SK-N-DZ (cell line): ENCODE measurements around the gene CAD. TPM values are rescaled to one million over a fixed set of nuclear protein-coding genes. Genes with fewer than 3 reads are reported as not detected.
"Not testable (repeated sequence)": the region's sequence is repeated elsewhere in the genome, so short reads cannot be mapped to it uniquely, and the experiment has no call there.

Experiments
- DNase-seq: peaks from one replicate; pipeline ENCODE4 v3.0.0-alpha.2; 2015; ENCODE audit warnings: low spot score
- polyA plus RNA-seq, 2 experiments: library from polyadenylated mRNA; depleted of rRNA; stranded (reverse); fragments of >200 nt; gene quantifications; 2 replicates each; pipeline ENCODE4 v1.2.3, GENCODE V29; 2014

The CAD gene
- polyA plus RNA-seq (2014; cell fraction: cytosol; rRNA removed): 13.7 and 16.1 TPM in 2 replicates
- polyA plus RNA-seq (2014; cell fraction: nucleus; rRNA removed): 48.8 and 62.5 TPM in 2 replicates

DNA sequence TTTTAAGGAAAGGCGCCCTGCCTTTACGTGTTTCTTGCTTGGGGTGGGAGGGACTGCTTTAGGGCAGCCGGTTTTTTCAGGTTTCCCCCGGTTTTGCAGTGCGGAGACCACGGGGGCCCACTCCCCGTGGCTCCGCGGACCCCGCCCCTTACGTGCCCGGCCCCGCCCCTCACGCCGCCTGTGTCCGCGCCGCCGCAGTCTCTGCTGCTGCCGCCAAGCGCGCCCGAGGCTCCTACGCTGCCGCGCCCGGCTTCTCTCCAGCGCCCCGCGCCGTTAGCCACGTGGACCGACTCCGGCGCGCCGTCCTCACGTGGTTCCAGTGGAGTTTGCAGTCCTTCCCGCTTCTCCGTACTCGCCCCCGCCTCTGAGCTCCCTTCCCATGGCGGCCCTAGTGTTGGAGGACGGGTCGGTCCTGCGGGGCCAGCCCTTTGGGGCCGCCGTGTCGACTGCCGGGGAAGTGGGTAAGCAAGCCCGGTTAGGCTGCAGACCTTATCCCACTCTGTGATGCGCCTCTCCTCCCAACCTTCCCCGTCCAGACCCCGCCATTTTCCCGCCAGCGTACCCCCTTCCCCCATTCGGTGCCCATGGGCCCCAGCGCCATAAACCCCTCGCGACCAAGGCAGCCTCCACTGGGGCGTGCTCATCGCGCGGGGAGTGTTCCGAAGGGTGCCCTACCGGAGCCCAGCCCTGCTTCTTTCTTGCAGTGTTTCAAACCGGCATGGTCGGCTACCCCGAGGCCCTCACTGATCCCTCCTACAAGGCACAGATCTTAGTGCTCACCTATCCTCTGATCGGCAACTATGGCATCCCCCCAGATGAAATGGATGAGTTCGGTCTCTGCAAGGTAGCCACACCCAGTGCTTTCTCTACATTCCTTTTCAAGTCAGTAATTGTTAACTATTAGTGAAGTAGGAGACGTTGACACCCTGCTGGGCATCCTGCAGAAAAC, at the start of gene CAD:
TSS of gene CAD (plus strand) at position 197 of the 949 bp plus-strand sequence. CDS start at position 380, 183 bp downstream.
- peak; percentile 69 for DNase-seq

DNA sequence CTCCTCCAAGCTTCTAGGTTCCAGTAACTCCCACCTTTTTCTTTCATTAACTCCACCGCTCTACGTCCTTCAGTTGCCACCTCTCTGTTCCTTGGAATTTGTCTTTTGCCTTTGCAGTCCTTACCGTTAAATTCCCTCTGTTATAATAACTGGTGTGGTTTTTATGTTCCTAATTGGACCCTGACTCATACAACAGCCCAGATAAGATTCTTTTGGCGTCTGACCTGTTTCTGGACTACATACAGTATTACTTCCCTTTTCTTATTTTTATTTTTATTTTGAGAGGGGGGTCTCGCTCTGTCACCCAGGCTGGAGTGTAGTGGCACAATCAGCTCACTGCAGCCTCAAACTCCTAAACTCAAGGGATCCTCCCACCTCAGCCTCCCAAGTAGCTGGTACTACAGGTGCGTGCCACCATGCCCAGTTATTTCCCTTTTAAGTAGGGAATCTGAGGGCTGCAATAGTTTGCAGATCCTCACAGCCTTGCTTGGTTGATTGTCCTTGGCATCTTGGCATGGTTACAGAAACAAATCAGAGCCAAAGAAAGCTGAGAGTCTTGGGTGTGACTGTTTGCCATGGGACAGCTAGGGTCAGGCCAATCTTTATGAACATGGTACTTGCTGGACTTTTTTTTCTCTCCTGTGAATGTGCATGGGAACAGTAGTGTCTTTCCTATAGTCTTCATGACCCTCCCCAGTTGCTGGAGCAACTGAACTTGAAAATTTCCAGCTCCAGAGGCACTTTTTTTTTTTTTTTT, 46.4 kb upstream of the CAD start:
- no peak for DNase-seq

DNA sequence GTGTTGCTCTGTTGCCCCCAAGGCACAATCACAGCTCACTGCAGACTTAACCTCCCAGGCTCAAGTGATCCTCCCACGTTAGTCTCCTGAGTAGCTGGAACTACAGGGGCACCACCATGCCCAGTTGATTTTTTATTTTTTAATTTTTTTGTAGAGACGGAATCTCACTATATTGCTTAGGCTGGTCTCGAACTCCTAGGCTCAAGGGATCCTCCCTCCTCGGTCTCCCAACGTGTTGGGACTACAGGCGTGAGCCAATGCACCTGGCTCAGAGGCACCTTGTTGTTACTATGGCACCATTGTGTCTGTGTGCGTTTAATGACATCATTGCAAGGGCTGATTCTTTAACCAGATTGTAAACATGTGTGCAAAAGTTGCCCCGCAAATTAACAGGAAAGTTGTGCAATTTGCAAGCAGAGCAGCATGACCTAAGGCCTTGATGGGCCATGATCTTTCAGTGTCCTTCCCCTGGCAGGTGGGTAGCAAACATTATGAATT, 45.8 kb upstream of the CAD start:
- DNase-seq: no peak

DNA sequence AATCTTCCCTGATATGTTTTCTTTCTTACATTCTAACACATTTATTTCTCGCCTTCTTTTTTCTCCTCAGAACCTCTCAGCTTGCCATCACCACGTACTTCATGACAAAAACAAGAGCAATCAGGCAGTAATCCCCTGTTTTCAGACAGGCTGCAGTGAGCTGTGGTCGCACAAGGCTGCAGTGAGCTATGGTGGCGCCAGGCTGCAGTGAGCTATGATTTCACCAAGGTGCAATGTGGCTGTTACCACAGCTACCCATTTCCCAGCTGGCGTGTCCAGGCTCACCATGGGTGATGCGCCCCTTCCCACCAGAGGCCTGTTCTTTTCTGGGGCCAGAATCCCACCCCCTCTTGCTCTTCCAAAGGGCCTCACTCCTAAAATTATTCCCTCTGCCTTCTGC, 42.5 kb upstream of the CAD start:
- DNase-seq: no peak

DNA sequence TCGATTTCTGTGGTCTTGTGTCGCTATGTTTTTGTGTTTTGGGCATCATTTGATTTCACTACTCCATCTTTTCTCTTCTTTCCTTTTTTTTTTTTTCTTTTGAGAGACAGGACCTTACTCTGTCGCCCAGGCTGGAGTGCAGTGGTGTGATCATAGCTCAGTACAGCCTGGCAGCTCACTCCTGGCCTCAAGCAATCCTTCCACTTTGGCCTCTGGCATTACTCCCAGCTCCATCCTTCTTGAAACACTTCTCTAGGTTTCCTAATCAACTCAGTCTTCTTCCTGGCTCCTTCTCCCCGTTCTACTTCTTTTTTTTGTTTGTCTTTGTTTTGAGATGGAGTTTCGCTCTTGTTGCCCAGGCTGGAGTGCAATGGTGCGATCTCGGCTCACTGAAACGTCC, 41.8 kb upstream of the CAD start:
- no peak for DNase-seq

DNA sequence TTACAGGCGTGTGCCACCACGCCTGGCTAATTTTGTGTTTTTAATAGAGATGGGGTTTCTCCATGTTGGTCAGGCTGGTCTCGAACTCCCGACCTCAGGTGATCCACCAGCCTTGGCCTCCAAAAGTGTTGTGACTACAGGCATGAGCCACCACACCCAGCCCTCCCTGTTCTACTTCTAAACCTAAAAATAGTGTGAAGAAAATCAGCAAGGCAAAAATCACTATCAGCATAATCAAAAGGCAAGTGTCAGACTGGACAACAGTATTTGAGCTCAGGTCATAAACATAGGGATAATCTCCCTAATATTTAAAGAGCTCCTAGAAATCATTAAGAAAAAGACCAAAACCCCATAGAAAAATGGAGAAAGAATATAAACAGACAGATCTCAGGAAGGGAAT, 41.4 kb upstream of the CAD start:
- DNase-seq: not testable (repeated sequence)

DNA sequence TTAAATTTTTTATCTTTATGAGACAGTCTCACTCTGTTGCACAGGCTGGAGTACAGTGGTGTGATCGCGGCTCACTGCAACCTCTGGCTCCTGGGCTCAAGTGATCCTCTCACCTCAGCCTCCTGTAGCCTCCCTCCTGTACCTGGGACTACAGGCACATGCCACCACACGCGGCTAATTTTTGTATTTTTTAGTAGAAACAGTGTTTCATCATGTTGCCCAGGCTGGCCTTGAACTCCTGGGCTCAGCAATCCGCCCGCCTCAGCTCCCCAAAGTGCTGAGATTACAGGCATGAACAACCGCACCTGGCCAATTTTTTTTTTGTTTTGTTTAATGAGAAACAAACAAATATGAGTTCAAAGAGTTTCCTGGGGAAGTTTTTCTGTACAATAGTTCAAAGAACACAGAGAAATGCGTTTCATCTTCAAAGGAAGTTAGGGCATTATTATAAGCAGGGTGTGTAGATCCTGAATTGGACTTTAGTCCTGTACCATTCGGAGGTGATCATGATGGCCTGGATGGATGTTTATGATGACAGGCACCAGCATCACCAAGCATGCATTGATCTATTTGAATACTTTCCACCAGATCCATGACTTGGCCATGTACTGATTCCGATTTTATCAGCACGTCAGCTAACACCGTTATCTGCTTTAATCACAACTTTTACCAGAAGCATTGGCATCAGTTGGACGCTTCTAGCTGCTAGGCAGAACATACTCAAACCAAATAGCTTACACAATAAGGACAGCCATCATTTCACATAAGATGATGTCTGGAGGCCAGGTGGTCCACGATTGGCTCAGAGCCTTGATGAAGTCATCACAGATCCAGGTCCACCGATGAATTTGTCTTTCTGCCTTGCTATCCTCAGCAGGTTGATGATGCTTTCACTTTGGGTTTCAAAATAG, 39.5 kb upstream of the CAD start:
- DNase-seq: no peak

DNA sequence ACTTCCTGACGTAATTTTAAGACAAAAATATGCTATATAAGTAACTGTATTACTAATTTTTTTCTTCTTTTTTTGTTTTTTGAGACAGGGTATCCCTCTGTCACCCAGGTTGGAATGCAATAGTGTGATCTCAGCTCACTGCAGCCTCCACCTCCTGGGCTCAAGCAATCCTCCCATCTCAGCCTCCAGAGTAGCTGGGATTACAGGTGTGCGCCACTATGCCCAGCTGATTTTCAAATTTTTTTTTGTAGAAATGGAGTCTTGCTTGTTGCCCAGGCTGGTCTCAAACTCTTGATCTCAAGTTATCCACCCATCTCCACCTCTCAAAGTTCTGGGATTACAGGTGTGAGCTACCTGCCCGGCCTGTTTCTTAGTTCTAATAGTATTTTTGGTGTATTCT, 38.7 kb upstream of the CAD start:
- DNase-seq: no peak

DNA sequence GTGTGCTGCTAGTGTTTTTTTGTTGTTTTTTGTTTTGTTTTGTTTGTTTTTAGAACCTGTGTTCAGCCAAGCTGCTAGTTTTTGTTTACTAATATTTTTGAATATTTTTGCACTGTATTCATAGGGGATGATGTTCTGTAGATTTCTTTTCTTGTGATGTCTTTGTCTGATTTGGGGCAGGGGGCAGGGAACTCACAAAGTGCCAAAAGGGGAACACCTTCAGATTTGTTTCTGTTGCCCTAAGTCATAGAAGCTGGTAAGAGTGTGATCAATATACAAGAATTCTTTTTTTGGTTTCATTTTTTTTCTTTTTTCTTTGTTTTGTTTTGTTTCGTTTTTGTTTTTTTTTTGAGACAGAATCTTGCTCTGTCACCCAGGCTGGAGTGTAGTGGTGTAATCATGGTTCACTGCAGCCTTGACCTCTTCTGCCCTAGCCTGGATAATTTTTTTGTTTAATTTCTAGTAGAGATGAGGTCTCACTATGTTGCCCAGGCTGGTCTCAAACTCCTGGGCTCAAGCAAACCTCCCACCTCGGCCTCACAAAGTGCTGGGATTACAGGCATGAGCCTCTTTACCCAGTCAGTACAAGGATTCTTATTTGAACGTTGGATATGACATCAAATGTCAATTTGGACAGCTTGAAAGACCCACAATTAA, 37.7 kb upstream of the CAD start:
- DNase-seq: no peak

DNA sequence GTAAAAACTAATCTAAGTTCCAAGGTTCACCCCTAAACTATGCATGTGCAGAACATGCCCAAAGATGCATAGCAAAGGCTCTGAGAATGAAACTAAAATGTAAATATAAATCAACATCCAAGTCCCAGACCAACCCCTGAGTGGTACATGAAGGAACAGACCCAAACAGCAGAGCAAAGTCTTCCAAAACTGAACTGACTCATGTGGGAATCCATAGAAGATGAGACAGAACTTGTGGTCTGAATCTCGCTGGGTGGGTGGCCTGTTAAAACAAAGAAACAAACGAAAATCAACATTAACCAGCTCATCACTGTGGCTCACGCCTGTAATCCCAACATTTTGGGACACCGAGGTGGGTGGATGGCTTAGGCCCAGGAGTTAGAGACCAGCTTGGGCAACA, 34.8 kb upstream of the CAD start:
- DNase-seq: no peak

DNA sequence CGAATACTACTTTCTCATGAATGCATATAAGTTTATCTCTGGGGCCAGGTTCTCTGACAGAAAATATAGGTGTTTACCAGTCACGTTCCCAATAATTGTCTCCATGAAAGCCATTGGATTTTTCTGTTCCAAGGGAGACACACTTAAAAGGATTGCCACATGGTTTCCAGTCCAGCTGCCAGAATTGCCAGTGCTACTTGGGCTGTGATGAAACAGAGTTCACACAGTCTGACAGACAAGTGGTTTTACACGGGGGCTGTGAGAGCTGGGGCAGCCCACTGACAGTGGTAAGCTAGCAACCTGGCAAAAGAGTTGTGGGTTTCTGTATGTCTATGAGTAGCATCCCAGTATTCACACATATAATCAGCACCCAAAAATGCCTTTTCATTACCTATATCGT, 33.1 kb upstream of the CAD start:
- no peak for DNase-seq

DNA sequence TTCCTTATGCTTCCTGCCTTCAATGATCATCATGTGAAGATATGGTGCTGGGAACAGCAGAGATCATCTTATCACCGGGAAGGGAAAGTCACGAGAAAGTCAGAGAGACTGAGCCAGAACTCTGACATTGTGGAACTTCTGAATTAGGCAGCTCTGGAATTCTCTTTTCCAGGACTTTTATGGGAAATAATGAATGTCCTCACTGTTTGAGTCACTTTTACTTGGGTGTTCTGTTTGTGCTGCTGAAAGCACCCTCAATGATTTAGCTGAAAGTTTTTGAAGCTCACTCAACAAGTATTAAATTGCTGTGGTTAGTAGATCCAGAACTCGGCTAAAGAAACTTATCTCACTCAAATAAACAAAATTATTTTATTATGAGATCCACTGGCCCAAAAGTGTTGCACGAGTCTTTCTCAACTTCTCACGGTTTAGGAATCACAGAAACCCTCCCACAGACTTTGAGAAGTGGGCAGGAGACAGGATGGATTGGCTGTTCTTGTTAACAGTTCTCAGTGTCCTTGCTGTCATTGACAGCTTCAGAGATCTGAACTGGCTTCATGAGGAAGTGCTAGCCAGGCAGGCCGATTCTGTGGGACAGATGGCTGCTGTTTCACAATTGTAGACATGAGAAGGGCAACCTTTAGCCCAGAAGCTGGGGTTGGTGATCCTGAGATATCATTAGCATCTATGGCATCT, 31.7 kb upstream of the CAD start:
- no peak for DNase-seq

DNA sequence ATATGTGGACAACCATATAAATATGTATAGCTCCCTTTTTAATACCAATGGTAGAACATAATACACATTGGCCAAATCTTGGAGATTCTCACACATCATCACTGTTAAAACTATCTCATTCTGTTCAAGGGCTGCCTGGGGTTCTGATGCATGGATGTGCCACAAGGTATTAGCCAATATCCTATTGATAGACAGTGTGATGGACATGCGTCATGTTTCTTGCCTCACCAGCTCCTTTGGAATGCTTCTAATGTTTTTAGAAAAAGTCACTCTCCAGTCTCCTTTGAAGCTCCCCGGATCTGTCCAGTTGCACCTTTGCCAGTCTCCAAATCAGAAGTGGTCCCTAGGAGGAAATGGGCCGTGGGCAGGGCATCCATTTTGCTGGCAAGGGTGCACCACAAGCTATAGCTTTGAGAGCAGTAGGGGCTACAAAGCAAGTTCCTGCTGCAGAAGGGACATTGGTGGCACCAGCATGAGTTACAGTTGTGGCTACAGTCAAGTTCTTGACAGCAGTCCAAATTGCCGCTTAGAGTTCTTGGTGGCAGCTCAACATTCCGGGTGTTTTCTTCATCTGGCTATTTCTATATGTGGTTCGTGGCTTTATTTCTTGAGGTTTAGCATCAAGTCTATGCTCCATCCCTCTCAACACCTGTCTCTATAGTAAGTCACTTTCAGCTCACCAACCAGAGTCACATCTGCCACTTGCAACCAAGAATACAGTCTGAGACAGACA, 30.4 kb upstream of the CAD start:
- DNase-seq: no peak

DNA sequence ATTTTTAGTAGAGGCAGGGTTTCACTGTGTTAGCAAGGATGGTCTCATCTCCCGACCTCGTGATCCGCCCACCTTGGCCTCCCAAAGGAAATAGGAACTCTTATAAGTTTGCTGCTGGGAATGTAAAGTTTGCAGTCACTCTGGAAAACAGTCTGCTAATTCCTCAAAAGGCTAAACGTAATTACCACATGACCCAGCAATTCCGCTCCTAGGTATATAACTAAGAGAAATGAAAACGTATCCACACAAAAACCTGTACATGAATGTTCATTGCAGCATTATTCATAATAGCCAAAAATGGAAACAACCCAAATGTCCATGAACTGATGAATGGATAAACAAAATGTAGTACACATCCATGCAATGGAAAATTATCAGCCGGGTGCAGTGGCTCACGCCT, 27.2 kb upstream of the CAD start:
- no peak for DNase-seq

DNA sequence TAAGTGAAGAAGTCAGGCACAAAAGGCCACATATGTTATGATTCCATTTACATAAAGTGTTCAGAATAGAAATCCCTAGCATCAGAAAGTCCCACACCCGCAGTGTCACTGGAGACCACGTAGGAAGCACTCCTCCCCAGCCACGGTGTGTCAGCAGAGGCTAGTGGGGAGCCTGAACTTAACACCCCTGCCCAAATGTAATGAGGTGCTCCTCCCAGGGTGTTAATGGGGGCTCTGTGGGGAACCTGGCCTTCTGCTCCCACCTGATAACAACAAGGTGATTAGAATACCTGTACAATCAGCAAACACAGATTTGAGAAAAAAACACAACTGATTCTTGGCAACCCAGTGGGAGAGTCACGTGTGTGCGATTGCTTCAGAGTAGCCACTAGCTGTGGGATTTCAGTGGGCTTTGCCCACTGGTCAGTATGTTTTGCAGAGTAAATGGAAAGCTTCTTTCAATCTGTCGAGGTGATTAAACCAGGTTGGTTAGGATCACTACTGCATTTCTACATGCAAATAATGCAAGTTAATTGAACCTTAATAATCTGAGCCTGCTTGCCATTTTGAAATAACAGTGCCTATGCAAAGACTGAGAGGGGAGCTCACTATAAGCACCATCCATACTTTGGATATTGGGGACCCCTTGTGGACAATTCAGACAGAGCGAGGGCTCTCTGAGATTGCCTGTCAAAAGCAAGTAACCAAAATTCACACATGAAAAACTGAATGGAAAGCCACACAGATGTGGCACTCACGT, 25.9 kb upstream of the CAD start:
- peak; percentile 57 for DNase-seq

DNA sequence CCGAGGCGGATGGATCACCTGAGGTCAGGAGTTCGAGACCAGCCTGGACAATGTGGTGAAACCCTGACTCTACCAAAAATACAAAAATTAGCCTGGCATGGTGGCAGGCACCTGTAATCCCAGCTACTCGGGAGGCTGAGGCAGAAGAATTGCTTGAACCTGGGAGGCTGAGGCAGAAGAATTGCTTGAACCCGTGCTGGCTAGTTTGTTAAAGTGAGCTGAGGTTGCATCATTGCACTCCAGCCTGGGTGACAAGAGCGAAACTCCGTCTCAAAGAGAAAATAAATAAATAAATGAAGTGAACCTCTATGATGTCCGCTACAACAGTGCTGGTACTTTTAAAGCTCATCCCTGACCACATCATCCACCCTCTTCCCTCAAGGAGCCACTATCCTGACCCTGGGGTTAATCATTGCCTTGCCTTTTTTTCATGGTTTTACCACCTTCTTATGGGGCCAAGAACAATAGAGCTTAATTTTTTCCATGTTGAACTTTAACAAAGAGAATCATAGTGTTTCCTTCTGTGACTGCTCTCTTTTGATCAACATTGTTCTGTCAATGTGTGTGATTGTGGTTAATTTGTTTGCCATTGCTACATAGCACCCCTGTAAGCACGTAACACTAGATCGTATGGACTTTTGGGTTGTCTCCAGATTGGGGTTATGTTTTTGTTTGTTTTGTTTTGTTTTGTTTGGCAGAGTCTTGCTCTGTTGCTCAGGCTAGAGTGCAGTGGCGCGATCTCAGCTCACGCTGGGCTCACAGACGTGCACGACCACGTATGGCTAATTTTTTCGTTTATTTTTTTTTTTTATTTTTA, 22.4 kb upstream of the CAD start:
- DNase-seq: no peak

DNA sequence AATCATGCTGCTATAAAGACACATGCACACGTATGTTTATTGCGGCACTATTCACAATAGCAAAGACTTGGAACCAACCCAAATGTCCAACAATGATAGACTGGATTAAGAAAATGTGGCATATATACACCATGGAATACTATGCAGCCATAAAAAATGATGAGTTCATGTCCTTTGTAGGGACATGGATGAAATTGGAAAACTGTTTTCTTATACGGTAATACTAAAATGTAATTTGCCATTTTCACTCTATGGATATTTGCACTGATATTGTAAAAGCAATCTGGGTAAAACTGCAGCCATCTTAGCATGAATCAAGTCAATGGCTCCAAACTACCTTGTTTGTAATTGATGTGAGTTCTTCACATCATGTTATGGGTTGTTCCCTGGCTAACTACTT, 21.4 kb upstream of the CAD start:
- not testable (repeated sequence) for DNase-seq

DNA sequence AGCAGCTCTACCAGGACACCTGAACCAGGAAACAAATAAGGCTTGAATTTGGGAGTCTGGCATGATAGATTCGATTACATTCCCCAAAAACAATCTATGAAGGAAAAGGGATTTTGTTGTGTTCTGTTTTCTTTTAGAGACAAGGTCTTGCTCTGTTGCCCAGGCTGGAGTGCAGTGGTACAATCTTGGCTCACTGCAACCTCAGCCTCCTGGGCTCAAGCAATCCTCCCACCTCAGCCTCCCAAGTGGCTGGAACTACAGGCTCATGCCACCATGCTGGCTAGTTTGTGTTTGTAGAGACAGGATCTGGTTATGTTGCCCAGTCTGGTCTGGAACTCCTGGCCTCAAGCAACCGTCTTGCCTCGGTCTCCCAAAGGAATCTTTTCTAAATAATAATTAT, 19.1 kb upstream of the CAD start:
- DNase-seq: not testable (repeated sequence)
